HG02943 (cell line): ENCODE results near the gene H6PD.

ENCODE experiments used
- ATAC-seq: cut with Tn5 transposase; IDR thresholded peaks from one replicate; pipeline ENCODE4 v1.9.1; 2021; ENCODE audit warnings: mild to moderate bottlenecking, low read depth, moderate library complexity; ENCODE audit not compliant: unreplicated experiment

The H6PD gene

DNA sequence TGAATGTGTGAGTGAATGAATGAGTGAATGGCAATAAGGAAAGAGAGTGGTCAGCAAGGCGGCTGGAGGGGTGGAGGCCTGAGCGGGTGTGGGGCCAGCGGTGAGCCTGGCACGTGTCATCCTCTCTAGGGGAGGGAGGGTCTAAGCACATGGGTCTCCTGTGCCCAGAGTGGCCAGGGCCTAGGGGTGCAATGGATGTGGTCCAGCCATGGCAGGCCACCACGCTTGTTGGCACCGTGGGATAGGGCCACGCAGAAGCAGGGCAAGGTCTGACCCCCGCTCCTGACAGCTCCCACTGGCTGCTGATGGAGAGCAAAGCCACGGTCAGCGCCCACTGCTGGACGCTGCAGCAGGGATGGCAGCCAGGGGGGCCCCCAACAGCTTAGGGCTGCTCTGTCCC lies 38.6 kb downstream of the H6PD start:
- no peak for ATAC-seq

DNA sequence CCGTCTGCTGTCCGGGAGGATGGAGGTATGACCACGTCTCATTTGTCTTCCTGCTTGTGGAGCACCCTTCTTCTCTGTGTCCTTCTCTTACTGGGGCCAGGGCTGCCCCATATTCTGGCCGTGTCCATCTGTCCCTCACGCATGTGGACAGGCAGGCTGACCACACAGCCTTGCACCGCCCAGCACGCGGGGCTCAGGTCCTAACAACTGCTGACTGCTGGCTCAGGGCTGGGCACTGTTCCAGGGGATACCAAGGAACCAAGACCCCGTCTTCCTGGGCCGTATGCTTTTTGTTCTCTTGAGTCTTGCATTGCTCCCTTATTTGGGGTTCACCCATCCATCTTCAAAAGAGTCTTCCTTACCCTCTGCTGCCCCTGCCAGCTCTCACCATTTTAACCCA lies 40.6 kb downstream of the H6PD start:
- no peak for ATAC-seq

DNA sequence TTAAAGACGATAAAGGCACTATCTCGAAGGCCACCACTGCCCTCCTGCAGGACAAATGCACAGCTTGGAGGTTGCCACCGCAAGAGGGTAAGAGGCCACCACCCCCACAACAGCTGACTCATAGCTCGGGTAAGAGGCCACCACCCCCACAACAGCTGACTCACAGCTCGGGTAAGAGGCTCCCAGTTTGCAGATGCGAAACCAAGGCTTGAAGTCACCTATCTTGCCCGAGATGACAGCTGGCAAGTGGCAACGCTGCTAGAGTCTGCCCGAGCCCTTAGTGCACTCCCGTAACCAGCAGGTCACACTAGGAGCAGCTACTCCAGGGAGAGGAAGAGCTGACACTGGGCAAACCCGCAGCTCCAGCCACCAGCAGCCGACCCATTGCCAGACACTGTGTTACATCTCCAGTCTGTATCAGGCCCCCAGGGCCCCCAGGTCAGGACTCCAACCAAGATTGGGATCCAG lies 41.0 kb downstream of the H6PD start:
- ATAC-seq = no peak

DNA sequence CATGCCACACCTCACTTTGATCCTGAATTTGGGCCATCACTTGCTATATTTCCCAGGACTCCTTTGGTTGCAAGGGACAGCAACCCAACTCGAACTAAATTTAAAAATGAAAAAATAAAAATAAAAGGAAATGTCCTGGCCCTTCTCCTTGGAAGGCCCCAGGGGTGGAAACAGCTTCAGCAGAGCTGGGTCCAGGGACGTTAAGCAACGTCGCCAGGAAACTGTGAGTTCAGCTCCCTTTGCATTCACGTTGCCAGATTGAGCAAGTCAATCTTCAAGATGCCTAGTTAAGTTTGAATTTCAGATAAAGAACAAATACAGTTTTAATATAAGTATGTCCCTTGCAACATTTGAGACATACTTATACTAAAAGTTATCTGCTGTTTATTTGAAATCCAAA lies 43.5 kb downstream of the H6PD start:
- no peak for ATAC-seq

DNA sequence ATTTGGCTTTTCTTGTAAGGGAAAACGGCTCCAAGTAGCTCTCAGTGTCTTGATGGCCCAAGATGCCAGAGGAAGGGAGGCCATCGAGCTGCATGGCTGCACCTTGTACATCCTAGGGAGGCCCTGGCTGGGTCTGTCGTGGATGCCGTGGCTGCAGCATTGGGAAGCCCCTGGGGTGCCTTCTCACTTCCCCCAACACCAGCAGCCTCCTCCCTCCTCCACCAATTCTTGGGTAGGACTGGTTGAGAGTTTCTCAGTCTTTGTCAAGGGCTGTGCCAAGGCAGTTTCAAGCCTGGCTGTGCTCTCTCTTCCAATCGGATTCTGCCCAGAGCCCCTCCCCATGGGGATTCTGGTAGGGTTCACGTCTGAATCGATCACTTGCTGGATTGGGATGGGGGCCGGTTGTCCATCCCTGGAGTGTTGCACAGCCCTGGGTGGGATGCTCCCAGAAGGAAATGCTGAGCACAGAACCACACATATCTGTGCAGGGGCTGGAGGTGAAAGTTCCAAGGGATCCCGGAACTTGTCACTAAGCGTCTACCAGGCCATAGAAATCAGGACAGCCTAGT lies 44.1 kb downstream of the H6PD start:
- no peak for ATAC-seq

DNA sequence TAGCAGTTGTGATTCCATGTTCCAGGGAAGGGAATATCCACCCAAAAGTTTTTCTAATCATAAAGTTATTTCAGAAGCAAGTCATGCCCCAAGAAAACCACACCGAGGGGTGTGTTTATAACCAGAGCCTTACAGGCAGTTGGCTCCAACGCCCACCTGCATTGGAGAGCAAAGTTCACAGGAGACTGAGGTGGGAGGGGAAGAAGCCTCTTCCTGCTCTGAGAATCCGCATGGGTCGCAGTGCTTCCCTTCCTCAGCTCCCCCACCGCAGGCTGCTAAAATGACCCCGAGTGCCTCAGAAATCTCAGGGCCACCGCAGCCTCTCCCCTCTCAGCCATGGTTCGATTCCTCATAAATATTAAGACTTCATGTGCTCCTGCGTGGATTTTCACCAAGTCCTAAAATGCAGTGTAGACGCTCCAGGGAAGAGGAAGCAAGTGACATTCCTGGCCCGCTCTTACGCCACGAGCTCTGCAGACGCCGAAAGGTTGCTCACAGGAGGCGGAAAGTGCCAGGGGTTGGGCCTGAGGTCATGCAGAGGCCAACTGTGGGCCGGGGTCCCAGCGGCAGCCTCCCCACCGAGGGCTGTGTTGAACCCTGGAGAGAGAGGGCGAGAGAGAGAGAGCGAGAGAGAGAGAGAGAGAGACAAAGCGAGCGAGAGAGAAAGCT lies 44.7 kb downstream of the H6PD start:
- ATAC-seq = no peak

DNA sequence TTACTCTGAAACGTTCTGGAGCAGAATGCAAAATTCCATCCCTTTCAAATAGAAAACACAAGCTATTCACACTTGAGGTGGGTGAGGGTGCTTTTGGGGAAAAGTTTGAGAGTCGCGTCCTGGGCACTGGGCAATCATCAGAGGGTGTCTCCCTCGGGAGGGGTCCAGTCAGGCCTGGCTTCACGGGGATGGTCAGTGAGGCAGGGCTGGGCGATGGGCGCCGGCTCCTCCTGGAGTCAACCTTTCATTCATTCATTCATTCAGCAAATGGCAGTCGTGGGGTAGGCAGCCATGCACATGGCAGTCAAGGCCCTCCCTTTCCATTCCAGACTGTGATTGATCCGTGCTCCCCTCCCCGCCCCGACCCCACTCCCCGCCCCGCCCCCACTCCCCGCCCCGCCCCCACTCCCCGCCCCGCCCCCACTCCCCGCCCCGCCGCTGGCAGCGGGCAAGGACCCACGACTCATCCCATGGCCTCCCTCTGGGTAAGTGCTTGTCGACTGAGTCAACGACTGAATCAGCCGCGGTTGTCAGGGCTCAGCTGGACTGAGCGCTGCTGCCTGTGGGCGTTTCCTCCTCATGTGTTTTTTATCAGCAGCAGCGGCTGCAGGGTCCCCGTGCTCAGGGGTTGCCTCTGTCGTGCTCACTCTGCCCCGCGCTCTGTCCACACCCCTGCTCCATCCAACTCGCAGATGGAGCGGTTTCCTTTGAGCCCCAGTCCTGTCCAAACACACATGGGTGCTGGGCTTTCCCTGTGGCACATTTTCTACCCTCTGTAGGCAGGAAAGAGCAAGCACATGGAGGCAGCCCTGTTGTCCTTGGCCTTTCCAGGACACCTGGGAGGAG lies 45.7 kb downstream of the H6PD start:
- ATAC-seq = no peak

DNA sequence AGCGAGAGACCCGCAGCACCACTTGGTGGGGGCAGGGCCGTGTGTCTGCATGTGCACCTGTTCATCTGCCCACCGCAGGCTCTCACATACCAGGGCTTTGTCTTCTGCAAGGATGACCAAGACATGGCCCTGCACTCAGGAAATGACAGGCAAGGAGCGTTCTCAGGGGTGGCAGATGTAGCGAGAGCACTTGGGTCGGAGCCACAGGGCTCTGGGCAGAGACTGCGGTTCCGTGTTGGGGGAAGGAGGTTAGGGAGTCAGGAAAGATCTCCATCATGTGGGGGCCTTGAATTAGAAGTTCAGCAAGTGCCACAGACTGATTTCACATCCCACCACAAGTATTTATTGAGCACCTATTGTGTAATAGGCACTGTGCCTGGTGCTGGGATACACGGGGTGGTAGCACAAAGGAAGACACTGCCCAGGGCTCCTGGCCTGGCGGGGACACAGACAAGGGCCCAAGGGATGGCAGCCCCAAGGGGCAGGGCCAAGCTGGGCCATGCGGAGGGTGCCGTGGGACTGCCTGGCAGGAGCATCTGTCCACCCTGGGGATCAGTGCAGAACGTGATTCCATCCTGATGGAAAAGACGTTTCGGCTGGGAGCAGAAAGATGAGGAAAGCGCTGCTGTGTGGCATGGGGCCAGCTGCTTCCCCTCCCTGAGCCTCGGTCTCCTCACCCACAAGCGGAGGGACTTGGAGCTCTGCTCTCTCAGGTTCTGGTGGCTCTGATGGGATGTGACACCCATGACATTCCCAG lies 46.7 kb downstream of the H6PD start:
- no peak for ATAC-seq

DNA sequence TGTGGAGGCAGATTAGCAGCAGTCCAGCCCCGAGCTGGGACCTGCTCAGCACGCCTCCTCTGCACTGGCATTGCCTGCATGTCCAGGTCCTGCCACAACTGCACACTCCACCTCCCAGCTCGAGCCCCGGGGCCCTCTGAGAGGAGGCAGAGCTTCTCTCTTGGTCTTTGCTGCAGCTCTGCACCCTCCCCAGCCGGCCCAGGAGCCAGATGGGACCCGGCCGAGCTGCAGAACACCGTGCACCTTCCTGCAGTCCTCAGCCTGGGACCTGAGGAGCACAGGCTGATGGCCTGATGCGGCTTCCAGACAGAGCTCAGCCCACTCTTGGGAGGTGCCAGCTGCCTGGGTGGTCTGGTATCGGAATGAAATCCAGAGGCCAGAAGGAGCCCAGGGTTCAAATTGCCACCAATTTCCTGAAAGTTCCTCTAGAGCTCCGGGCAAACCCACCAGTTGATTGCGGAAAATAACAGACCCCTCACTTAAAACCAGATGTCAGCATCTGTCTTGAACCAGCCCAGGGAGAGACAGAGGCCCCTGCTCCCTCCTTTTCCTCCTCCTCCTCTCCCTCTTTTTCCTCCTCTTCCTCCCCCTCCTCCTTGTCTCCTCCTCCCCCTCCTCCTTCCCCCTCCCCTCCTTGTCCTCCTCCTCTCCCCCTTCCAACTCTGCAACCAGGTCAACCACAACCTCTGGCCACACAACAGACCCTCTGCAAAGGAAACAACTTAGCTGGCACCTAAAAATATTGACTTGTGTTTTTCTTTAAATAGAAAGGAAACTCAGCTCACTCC lies 47.5 kb downstream of the H6PD start:
- ATAC-seq = no peak

DNA sequence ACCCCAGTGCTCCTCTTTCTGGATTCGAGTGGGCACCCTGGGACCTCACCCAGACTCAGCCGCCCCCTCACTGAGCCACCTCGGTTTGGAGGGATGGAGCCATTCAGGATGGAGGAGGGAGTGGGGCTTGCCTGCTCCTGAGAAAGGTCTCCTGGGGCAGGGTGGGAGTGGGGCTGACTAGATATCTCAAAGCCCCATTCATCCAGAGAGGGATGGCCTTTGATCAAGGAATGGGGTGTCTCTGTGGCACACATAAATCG lies 48.1 kb downstream of the H6PD start:
- ATAC-seq = no peak

DNA sequence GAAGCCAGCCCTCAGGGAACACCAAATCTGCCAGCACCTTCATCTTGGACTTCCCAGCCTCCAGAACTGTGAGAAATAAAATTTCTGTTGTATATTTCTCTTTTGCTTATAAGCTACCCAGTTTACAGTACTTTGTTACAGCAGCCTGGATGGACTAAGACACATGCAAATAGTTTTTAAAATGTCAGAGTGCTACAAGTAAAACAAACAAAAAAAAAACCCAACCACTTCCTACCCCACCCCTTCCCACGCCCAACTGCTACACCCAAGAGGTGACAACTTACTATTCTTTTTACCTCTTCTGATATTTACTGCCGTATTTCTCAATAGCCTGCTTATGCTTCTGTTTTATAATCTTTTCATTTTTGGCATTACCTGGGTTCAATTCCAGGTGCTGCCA lies 49.5 kb downstream of the H6PD start:
- no peak for ATAC-seq

DNA sequence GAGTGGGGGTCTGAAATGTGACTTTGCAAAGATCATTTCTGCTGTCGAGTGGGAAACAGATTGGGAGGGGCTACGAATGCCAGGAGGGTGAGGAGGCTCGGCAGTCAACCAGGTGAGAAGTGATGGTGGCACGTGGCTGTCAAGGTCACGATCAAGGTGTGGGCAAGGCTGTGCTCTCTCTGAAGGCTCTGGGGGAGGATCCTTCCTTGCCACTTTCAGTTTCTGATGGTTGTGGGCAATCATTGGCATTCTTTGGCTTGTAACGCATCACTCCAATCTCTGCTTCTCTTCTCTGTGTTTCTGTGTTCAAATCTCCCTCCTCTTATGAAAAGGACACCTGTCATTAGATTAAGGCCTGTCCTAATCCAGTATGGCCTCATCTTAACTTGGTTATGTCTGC lies 52.0 kb downstream of the H6PD start:
- no peak for ATAC-seq

DNA sequence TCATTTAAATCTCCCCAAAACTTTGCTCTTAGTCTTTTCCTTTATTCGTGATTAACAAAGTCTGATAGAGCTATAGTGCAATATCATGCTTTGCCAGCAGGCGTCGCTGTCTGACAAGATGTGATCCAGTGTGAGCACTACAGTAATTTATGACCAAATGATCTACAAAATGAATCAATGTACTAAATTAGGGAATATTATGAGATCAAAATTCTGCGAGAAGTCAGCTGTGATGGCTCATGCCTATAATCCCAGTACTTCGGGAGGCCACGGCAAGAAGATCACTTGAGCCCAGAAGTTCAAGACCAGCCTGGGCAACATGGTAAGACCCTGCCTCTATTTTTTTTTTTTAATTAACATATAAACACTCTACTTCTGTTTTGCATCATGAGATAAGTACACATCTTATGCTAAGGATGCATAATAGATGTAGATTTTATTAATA lies 54.5 kb downstream of the H6PD start:
- ATAC-seq = no peak

DNA sequence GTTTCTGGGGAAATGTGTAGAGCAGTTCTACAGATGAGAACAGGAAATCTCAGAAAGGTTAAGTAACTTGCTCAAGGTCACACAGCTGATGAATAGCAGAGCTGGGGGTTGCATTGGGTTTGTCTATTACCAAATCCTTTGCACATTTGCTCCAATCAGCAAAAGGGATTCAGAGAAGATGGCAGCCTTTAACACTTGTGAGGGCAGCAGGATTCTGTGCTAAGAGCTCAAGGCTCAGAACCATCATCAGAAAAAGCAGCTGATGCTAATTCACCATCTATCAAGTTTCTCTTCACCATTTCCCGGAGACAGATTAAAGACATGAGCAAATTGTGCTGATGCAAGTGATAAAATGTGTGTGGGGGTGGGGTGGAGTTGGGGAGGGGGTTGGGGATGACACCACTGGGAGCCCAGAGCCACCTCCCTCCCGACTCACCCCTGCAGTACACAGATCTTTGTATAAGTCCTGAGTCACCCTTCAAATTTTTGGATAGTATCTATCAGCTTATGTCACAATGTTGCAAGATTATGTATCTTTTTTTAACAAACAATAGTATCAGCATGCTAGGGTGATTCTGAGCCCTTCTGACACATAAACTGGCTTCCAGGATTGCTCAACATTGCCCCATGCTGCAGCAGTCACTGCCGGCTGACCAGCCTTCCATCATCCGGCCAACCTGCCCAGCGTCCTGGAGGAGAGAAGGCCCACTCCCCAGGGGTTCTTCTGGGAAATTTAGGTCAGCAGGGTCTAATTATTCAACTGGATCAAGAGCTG lies 55.3 kb downstream of the H6PD start:
- no peak for ATAC-seq

DNA sequence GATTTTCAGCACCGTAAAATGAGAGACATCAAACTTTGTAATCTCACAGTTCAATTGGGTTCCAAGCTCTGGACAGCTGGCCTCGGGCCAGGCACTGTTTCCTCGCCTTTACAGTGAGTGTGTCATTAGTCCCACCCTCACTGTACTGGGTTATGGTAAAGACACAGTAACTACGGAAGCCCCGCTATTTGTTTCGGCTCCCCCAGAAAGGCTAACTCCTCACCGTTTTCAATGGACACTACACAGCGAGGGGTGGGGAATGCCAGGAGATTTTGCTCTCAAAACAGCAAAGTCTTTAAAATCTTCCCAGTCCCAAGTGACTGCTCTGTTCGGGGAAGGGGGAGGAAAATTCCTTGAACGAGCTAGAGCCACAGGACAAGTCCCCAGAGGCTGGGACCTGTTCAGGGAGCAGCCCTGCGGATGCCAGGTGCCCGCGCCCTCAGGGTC lies 57.4 kb downstream of the H6PD start:
- no peak for ATAC-seq

DNA sequence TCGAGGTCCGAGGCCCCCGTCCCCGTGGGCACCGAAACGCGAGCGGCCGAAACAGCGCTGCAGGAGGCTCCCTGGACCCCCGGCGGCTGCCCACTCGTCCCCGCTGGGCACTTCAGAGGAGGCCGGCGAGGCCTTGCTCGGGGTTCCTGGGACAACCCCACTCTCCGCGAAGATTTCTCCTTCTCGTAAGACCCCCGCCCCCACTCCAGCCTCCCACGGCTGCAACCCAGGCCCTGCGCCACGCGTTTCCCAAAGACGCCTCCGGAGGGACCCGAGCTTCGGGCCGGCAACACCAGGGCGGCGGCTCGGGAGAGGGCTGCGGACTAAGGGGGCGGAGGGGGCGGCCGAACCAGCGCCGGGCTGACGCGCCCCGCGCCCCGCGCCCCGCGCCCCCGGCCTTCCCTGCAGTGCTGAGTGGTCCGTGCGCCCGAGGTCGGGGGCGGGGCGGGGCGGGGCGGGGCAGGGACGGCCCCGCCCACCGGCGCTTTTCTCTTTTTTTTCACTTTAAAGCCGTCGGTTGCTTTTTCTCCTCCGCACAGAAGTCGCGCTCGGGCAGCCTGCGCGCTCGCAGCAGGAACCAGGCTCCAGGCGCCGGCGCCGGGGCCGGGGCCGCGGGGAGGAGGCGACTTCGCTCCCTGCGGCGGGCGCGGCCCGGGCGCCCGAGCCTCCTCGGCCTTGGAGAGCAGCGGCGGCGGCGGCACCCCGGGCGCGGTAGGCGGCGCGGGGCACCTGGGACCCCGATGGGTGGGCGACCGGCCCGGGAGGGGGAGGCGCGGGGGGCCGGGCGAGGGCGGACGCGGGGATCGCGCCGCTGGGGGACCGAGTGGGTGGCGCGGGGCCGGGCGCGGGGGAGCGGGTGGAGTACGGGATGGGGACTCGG lies 58.0 kb downstream of the H6PD start, which contains the start of gene SPSB1:
SPSB1 (plus strand) TSS at position 534 of the 880 bp plus-strand sequence. CDS start 62,998 bp downstream, outside the sequence.
- no peak for ATAC-seq

DNA sequence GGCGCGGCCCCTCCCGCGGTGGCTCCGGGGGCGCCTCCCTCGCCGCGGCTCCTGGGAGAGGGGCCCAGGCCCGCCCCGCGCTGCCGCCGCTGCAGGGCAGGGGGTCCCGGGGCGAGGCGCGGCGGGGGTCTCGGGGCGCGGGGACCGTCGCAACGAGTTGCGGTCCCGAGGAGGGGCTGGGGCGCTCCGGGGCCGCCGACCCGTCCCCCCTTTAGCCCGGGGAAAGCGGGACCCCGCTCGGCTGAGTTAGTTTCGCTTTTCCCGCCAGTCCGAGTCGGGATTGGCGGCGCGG lies 58.6 kb downstream of the H6PD start:
- no peak for ATAC-seq

DNA sequence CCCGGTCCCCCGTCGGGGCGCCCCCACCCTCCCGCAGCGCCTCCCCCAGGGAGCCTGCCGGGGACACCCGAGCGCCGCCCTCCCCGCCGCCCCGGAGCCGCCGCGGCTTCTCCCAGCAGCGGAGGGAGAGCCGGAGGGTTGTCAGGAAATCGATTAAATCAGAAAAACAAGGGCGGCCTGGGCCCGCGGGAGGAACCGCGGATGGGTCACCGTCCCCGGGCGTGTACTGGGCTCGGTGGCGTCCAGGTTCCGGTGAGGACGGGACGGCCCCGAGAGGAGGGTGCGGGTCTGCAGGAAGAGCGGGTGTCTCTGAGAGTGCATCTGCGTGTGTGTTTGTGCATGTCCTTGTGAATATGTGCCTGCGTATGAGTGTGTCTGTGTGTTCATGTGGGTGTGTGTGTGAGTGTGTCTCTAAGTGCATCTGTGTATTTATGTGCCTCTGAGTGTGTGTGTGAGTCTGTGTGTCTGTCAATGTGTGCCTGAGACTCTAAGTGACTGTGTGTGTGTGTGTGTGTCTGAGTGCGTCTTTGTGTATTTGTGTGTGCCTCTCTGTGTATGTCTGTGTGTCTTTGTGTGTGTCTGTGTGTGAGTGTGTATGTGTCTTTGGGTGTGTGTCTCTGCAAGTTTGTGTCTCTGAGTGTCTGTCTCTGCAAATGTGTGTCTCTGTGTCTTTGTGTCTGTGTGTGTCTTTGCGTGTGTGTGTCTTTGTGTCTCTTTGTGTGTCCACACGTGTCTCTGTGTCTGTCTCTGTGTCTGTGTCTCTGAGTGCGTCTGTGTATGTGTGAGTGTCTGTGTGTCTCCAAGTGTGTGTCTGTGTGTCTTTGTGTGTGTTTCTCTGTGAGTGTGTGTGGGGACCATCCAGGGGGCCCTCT lies 59.2 kb downstream of the H6PD start:
- ATAC-seq = no peak
